ENCODE data around the gene ZBTB14. TPM values are rescaled to one million over a fixed set of nuclear protein-coding genes. Genes with fewer than 3 reads are reported as not detected.

ZBTB14 gene
- total and polyA plus RNA-seq, 4 donors = 9.8 to 13.9 (median 10.8) TPM

DNA sequence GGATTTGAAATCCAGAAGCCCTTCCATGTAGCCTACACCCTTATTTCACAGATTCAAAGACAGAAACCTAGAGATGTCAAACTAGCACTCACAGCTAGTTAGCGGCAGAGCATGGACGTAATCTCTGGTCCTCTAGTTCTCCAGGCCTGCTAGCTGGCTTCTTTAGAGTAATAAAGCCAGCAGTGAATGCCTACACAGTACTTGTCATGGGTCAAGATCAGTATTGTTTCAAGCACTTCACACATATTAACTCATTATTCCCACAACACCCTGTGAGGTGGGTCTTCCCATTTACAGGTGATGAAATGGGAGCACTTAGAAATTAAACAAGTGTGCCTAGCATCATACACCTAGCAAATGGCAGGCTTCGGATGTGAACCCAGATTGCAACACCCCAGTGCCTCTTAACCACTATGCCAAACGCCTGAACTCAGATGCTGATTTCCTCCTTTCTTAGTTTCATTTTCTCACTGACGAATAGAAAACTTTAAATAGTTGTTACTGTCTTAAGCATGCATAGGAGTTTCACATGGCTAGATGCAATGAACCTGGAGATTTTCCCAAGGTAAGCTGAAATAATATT, 14.5 kb upstream of the ZBTB14 start:
- no peaks in the 10 kb centered on the region for H3K27me3 ChIP-seq (ENCODE audit: control insufficient read depth in 1 of 2, insufficient read depth in 2 of 2, low read length in 1 of 2)
- no peaks in the 10 kb centered on the region for H3K36me3 ChIP-seq (ENCODE audit: control insufficient read depth in 1 of 2, insufficient read depth in 2 of 2, low read length in 1 of 2)
- no peak overlapping the region for H3K4me3 ChIP-seq (ENCODE audit: low read length in 2 of 2)
- no peak overlapping the region for H3K27ac ChIP-seq (ENCODE audit: low read depth in 1 of 2, low read length in 2 of 2)
- intact Hi-C loops (cut with DNase I) = no loop called here
- DNase-seq (no peak), ATAC-seq (ENCODE audit: low FRiP score) (no peak)
- H3K9me3 ChIP-seq (ENCODE audit: control insufficient read depth, low read length) = no peaks in the 10 kb centered on the region
- WGBS, 2 donors = 54 to 56% methylated on average over 5 of the region's 5 CpGs
- H3K4me1 ChIP-seq (ENCODE audit: control insufficient read depth in 1 of 2, insufficient read depth in 2 of 2, low read length in 2 of 2) = no peaks in the 10 kb centered on the region

DNA sequence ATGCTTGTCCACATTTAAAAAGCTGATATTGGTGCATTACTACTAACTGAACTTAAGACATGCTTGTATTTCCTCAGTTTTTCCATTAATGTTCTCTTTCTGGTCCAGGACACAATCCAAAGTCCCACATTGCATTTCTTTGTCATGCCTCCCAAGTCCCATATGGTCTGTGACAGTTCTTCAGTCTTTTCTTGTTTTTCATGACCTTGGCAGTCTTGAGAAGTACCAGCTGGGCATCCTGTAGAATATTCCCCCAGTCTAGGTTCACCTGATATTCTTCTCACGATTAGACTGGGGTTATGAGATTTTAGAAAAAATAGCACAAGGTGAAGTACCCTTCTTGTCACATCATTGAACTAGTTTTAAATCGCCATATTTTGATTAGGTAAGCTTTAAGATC, 10.3 kb upstream of the ZBTB14 start:
- H3K4me3 ChIP-seq (ENCODE audit: low read length in 2 of 2) = no peak overlapping the region
- no peaks in the 10 kb centered on the region for H3K27me3 ChIP-seq (ENCODE audit: control insufficient read depth in 1 of 2, insufficient read depth in 2 of 2, low read length in 1 of 2)
- no peaks in the 10 kb centered on the region for H3K9me3 ChIP-seq (ENCODE audit: control insufficient read depth, low read length)
- DNase-seq = no peak
- no peaks in the 10 kb centered on the region for H3K4me1 ChIP-seq (ENCODE audit: control insufficient read depth in 1 of 2, insufficient read depth in 2 of 2, low read length in 2 of 2)
- no peak for ATAC-seq (ENCODE audit: low FRiP score)
- H3K36me3 ChIP-seq (ENCODE audit: control insufficient read depth in 1 of 2, insufficient read depth in 2 of 2, low read length in 1 of 2) = no peaks in the 10 kb centered on the region
- H3K27ac ChIP-seq (ENCODE audit: low read depth in 1 of 2, low read length in 2 of 2) = no peak overlapping the region
- WGBS, 2 donors = 75 to 89% methylated on average over 2 of the region's 2 CpGs
- intact Hi-C loops (cut with DNase I) = no loop called here

DNA sequence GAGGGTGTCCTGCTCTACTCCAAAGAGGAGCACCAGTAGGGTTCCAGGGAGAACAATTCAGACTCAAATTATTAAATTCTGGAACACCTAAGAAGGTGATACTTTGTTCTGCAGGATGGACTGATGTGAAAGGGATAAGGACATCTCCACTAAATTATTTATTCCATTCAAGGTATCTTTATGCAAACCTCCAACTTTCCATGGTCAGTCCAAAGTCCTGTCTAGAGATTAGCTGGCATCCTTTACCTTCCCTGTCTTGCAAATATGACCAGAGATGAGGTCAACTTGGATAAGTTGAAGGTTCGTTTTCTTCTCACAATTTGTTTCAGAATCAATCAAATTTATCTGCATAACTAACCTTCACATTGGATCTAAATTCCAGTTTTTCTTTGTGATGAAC, 8.7 kb upstream of the ZBTB14 start:
- 49 to 64% methylated on average over 1 of the region's 1 CpG for WGBS, 2 donors
- no peaks in the 10 kb centered on the region for H3K36me3 ChIP-seq (ENCODE audit: control insufficient read depth in 1 of 2, insufficient read depth in 2 of 2, low read length in 1 of 2)
- no peak overlapping the region for H3K4me3 ChIP-seq (ENCODE audit: low read length in 2 of 2)
- DNase-seq (no peak), ATAC-seq (ENCODE audit: low FRiP score) (no peak)
- H3K4me1 ChIP-seq (ENCODE audit: control insufficient read depth in 1 of 2, insufficient read depth in 2 of 2, low read length in 2 of 2) = no peaks in the 10 kb centered on the region
- no peaks in the 10 kb centered on the region for H3K27me3 ChIP-seq (ENCODE audit: control insufficient read depth in 1 of 2, insufficient read depth in 2 of 2, low read length in 1 of 2)
- H3K9me3 ChIP-seq (ENCODE audit: control insufficient read depth, low read length) = no peaks in the 10 kb centered on the region
- no peak overlapping the region for H3K27ac ChIP-seq (ENCODE audit: low read depth in 1 of 2, low read length in 2 of 2)
- intact Hi-C loops (cut with DNase I) = no loop called here

DNA sequence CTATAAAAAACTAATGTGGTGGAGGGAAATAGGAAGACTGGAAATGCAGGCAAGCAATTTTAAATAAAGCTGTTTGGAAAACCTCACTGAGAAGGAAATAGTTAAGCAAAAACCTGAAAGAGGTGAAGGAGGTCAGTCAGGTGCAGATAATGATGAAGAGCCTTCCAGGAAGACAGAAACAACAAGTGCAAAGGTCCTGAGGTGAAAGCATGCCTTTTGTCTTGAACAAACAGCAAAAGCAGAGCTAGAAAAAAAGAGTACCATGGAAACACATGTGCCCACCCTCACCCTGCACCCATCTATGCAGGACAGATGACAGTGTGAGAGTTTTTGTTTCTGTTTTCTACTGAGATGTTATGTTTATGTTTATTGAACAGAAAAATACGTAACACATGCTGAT, 8.1 kb upstream of the ZBTB14 start:
- ATAC-seq (ENCODE audit: low FRiP score) (no peak), DNase-seq (no peak)
- no peaks in the 10 kb centered on the region for H3K36me3 ChIP-seq (ENCODE audit: control insufficient read depth in 1 of 2, insufficient read depth in 2 of 2, low read length in 1 of 2)
- no peaks in the 10 kb centered on the region for H3K27me3 ChIP-seq (ENCODE audit: control insufficient read depth in 1 of 2, insufficient read depth in 2 of 2, low read length in 1 of 2)
- no peak overlapping the region for H3K27ac ChIP-seq (ENCODE audit: low read depth in 1 of 2, low read length in 2 of 2)
- H3K4me3 ChIP-seq (ENCODE audit: low read length in 2 of 2) = no peak overlapping the region
- no peaks in the 10 kb centered on the region for H3K9me3 ChIP-seq (ENCODE audit: control insufficient read depth, low read length)
- WGBS, 2 donors = 45 to 52% methylated on average over 1 of the region's 1 CpG
- intact Hi-C loops (cut with DNase I) = no loop called here
- no peaks in the 10 kb centered on the region for H3K4me1 ChIP-seq (ENCODE audit: control insufficient read depth in 1 of 2, insufficient read depth in 2 of 2, low read length in 2 of 2)

DNA sequence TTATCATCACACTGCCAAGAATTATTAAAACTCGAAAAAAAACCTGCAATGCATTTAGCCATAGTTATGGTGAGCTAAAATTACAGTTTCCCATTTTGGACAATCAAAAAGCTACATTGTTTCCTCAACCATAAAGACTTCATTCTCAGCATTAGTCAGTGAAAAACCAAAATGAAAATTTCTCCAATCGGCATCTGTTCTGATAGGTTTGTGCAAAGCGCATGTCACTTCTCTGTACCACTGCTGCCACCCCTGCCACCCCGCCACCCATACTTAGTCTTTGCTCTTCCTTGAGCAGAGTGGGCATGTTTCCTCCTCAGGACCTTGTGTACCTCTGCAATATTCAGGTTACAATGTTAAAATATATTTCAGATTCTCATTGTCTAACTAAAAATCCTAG, 7.1 kb upstream of the ZBTB14 start:
- Histone ChIP-seq H3K4me1 (ENCODE audit: control insufficient read depth in 1 of 2, insufficient read depth in 2 of 2, low read length in 2 of 2) (no peaks in the 10 kb centered on the region), H3K36me3 (ENCODE audit: control insufficient read depth in 1 of 2, insufficient read depth in 2 of 2, low read length in 1 of 2) (no peaks in the 10 kb centered on the region), H3K9me3 (ENCODE audit: control insufficient read depth, low read length) (no peaks in the 10 kb centered on the region), H3K4me3 (ENCODE audit: low read length in 2 of 2) (no peak overlapping the region), H3K27me3 (ENCODE audit: control insufficient read depth in 1 of 2, insufficient read depth in 2 of 2, low read length in 1 of 2) (no peaks in the 10 kb centered on the region), H3K27ac (ENCODE audit: low read depth in 1 of 2, low read length in 2 of 2) (no peak overlapping the region)
- ATAC-seq (ENCODE audit: low FRiP score) (no peak), DNase-seq (no peak)
- intact Hi-C loops (cut with DNase I) = no loop called here
- WGBS, 2 donors = 84 to 89% methylated on average over 4 of the region's 4 CpGs

DNA sequence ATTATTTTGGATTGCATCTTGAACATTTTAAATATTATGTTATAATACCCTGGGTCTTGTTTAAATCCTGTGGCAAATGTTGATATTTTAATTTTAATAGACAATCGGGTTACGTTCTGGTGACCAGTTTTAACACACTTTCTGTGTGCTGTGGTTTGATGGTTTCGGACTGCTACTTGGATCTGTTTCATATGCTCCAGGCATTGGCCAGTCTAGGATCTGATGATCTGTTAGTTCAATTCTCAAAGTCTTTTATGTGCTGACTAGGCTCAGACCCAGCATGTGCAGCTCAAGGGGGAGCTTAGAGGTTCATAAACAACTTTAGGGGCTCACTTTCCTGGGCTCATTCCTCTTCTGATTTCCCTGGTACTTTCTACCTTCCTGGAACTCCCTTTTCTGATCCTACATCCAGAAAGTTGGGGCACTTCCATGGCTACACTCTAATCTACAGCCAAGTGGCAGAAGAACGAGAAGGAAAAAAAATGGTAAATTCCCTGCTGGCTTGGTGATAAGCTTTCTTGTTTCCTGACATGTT, 5.0 kb upstream of the ZBTB14 start:
- Histone ChIP-seq H3K4me1 (ENCODE audit: control insufficient read depth in 1 of 2, insufficient read depth in 2 of 2, low read length in 2 of 2) (no peaks in the 10 kb centered on the region), H3K4me3 (ENCODE audit: low read length in 2 of 2) (no peak overlapping the region), H3K27me3 (ENCODE audit: control insufficient read depth in 1 of 2, insufficient read depth in 2 of 2, low read length in 1 of 2) (no peaks in the 10 kb centered on the region), H3K36me3 (ENCODE audit: control insufficient read depth in 1 of 2, insufficient read depth in 2 of 2, low read length in 1 of 2) (no peaks in the 10 kb centered on the region), H3K9me3 (ENCODE audit: control insufficient read depth, low read length) (no peaks in the 10 kb centered on the region), H3K27ac (ENCODE audit: low read depth in 1 of 2, low read length in 2 of 2) (no peak overlapping the region)
- DNase-seq (no peak), ATAC-seq (ENCODE audit: low FRiP score) (no peak)
- intact Hi-C loops (cut with DNase I) = no loop called here
- 70% methylated on average over 4 of the region's 4 CpGs for WGBS, 2 donors

DNA sequence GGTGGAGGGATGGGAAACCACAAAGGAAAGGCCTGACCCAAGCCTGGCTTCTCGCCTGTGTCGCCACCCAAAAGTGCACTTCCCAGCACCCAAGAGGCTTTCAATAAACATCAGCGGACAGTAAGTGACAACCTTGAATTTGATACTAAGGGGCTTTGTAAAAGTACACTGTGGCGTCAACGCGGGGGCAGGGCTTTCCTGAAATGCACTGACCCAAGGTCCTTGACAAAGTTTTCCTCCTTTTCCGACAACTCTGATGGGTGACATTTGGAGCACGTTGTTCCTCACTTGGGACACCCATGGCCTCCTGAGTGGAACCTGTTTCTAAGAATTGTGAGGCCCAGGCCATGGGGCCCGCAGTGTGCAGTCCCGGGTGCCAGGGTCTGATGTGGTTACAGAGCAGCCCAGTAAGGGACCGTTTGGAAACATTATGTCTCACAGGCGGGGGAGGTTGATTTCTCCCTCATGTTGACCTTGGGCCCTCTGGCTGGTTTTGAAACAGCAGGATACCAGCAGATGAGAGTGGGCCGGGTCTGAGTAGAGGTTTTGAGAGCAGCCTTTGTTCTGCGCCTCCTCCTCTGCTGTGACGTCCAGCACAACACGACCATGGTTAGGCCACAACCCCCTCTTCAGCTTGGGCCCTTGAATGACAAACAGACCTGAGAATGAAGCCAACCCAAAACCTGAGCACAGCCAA, 2.8 kb upstream of the ZBTB14 start:
- intact Hi-C loops (cut with DNase I) = no loop called here
- Histone ChIP-seq H3K4me1 (ENCODE audit: control insufficient read depth in 1 of 2, insufficient read depth in 2 of 2, low read length in 2 of 2) (no peaks in the 10 kb centered on the region), H3K27ac (ENCODE audit: low read depth in 1 of 2, low read length in 2 of 2) (no peak overlapping the region), H3K9me3 (ENCODE audit: control insufficient read depth, low read length) (no peaks in the 10 kb centered on the region), H3K36me3 (ENCODE audit: control insufficient read depth in 1 of 2, insufficient read depth in 2 of 2, low read length in 1 of 2) (no peaks in the 10 kb centered on the region), H3K4me3 (ENCODE audit: low read length in 2 of 2) (no peak overlapping the region), H3K27me3 (ENCODE audit: control insufficient read depth in 1 of 2, insufficient read depth in 2 of 2, low read length in 1 of 2) (no peaks in the 10 kb centered on the region)
- 77 to 78% methylated on average over 16 of the region's 16 CpGs for WGBS, 2 donors
- ATAC-seq (ENCODE audit: low FRiP score) (no peak), DNase-seq (peak in 1 of 2 donors; percentile 34)

DNA sequence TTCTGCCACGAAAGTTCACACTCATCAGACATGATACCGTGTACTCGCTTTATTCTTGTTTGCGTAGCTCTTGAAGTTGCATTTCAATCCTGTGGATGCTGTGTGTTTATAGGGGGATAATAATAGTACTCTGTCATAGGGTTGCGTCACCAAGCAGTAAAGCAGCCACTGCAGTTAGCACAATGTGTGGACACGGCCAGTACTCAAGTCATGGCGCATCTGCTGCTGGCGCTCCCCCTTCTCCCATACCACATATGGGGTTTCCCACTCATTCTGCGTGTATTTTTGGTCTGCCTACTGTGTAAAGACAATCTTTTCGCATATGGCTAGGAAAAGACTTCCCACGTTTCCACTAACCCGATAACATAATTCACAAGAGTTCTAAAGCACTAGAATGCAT, 2.1 kb upstream of the ZBTB14 start:
- whole genome bisulfite sequencing, 2 donors = 95 to 97% methylated on average over 12 of the region's 12 CpGs
- no peaks in the 10 kb centered on the region for H3K27me3 ChIP-seq (ENCODE audit: control insufficient read depth in 1 of 2, insufficient read depth in 2 of 2, low read length in 1 of 2)
- no peak for DNase-seq
- no peak overlapping the region for H3K27ac ChIP-seq (ENCODE audit: low read depth in 1 of 2, low read length in 2 of 2)
- no peaks in the 10 kb centered on the region for H3K36me3 ChIP-seq (ENCODE audit: control insufficient read depth in 1 of 2, insufficient read depth in 2 of 2, low read length in 1 of 2)
- H3K4me3 ChIP-seq (ENCODE audit: low read length in 2 of 2) = no peak overlapping the region
- H3K9me3 ChIP-seq (ENCODE audit: control insufficient read depth, low read length) = no peaks in the 10 kb centered on the region
- no peak for ATAC-seq (ENCODE audit: low FRiP score)
- intact Hi-C loops (cut with DNase I) = loop anchor here in 1 of 2 donors (2.0 kb wide), 1 partner anchor 59 kb away; no protein-coding TSS in a partner anchor
- H3K4me1 ChIP-seq (ENCODE audit: control insufficient read depth in 1 of 2, insufficient read depth in 2 of 2, low read length in 2 of 2) = no peaks in the 10 kb centered on the region

Data from aorta (tissue), 5 donors.